ENCODE measurements around the gene MS4A15.
A peak's percentile ranks its signal among the peaks of the same experiment; 100 is the strongest.

MS4A15 gene

DNA sequence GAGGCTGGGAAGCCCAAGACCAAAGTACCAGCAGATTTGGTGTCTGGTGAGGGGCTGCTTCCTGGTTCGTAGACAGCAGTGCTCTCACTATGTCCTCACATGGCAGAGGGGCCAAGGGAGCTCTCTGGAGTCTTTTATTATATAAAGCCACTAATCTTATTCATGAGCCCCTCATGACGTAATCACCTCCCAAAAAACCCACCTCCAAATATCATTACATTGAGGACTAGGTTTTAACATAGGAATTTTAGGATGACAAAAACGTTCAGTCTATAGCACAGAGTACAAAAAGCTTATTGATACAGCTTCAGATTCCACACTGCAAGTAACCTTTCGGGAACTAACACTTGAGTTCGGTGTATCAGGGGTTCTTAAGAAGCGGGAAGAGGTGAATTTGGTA, 36.2 kb upstream of the MS4A15 start:
- Histone ChIP-seq H4K8ac (ENCODE audit: low read depth, low read length) (no peak overlapping the region), H3K4me1 (ENCODE audit: control insufficient read depth in 2 of 2, insufficient read depth in 1 of 2, low read depth in 1 of 2, low read length in 2 of 2) (no peaks in the 10 kb centered on the region), H2BK120ac (ENCODE audit: low read depth, low read length) (no peak overlapping the region), H4K91ac (ENCODE audit: low read depth, low read length, poor library complexity) (no peak overlapping the region), H3K27me3 (ENCODE audit: control insufficient read depth in 3 of 3, insufficient read depth in 3 of 3, low read depth in 1 of 3, low read length in 3 of 3) (peaks cover 0 to 7% (median 0%) of the 10 kb centered on the region in 3 experiments), H3K4me3 (ENCODE audit: low read length in 2 of 2) (no peak overlapping the region), H2BK15ac (ENCODE audit: low read length) (no peak overlapping the region), H3K4me2 (ENCODE audit: insufficient read depth, low read length, poor library complexity, severe bottlenecking) (no peak overlapping the region), H2BK5ac (ENCODE audit: low read length) (no peak overlapping the region), H2AK5ac (ENCODE audit: low read depth, low read length) (no peak overlapping the region), H3K23ac (ENCODE audit: low read depth, low read length, poor library complexity) (no peak overlapping the region), H3K27ac (replicated peaks; ENCODE audit: low read length) (no peak overlapping the region), H3K79me1 (ENCODE audit: low read depth, low read length) (no peaks in the 10 kb centered on the region), H3K9ac (ENCODE audit: low read depth, low read length, poor library complexity) (no peak overlapping the region), H3K18ac (ENCODE audit: low read length) (no peak overlapping the region), H3K9me3 (replicated peaks in 1 of 2; ENCODE audit: control insufficient read depth in 2 of 2, insufficient read depth in 1 of 2, low read depth in 1 of 2, low read length in 2 of 2) (peaks cover 0 to 5% of the 10 kb centered on the region in 2 donors), H3K4ac (ENCODE audit: low read length) (no peak overlapping the region), H2BK12ac (ENCODE audit: low read length) (no peak overlapping the region), H3K14ac (ENCODE audit: low read length) (no peak overlapping the region), H2AFZ (ENCODE audit: low read length) (no peak overlapping the region), H3K36me3 (replicated peaks in 1 of 2; ENCODE audit: control insufficient read depth in 2 of 2, insufficient read depth in 2 of 2, low read length in 2 of 2) (no peaks in the 10 kb centered on the region)
- WGBS, 2 donors (ENCODE audit: extremely low coverage in 2 of 2, insufficient read length in 2 of 2, insufficient replicate concordance in 1 of 2) = 100% methylated on average over 1 of the region's 6 CpGs; no CpG with 5 or more reads in 1 of the 2 donors
- DNase-seq (ENCODE audit: low spot score) = no peak

DNA sequence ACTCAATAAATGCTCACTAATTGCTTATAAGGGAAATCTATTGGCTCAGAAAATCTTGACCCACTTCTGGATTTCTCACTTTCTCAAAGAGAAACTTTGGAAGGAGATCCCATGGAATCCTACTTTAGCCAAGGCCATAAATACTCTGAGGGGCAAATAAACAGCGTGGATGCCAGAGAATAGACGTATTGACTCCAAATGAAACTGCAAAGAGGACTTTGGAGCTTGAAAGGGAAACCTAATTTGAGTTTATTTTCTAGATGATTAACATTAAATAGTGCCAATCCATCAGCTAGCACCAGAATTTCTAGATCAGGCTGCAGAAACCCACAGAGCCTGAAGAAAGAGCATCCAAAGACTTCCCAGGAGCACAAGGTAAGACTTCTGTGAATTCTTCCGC, 32.2 kb upstream of the MS4A15 start, which contains the start of gene MS4A18:
MS4A18 (plus strand) TSS at position 301 of the 400 bp plus-strand sequence.
- no peak within 1 kb of the TSS for H3K4me3 ChIP-seq (ENCODE audit: low read length in 2 of 2)

DNA sequence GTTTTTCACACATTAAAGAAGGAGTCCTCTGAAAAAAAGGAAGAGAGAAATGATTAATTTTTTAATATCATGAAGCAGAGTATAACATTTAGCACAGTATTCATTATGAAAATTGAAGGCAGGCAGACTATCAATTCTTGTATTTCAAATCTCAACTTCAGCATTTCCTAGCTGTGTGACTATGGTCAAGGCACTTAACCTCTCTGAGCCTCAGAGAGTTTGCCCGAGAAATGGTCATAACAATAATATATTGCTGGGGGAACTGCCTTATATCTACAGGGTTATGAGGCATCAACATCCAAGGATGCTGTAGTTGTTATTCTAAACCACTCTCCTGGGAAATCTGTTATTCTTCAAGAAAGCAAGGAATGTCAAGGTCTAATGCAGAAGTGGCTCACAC, 31.1 kb upstream of the MS4A15 start:
- Histone ChIP-seq H3K9me3 (replicated peaks in 1 of 2; ENCODE audit: control insufficient read depth in 2 of 2, insufficient read depth in 1 of 2, low read depth in 1 of 2, low read length in 2 of 2) (no peaks in the 10 kb centered on the region), H2BK5ac (ENCODE audit: low read length) (no peak overlapping the region), H2AFZ (ENCODE audit: low read length) (no peak overlapping the region), H2BK12ac (ENCODE audit: low read length) (no peak overlapping the region), H3K4me2 (ENCODE audit: insufficient read depth, low read length, poor library complexity, severe bottlenecking) (no peak overlapping the region), H3K79me1 (ENCODE audit: low read depth, low read length) (no peaks in the 10 kb centered on the region), H3K4ac (ENCODE audit: low read length) (no peak overlapping the region), H4K91ac (ENCODE audit: low read depth, low read length, poor library complexity) (no peak overlapping the region), H4K8ac (ENCODE audit: low read depth, low read length) (no peak overlapping the region), H3K27ac (replicated peaks; ENCODE audit: low read length) (no peak overlapping the region), H3K4me3 (ENCODE audit: low read length in 2 of 2) (no peak overlapping the region), H3K4me1 (ENCODE audit: control insufficient read depth in 2 of 2, insufficient read depth in 1 of 2, low read depth in 1 of 2, low read length in 2 of 2) (no peaks in the 10 kb centered on the region), H2BK15ac (ENCODE audit: low read length) (no peak overlapping the region), H2AK5ac (ENCODE audit: low read depth, low read length) (no peak overlapping the region), H3K18ac (ENCODE audit: low read length) (no peak overlapping the region), H3K23ac (ENCODE audit: low read depth, low read length, poor library complexity) (no peak overlapping the region), H3K9ac (ENCODE audit: low read depth, low read length, poor library complexity) (no peak overlapping the region), H3K36me3 (replicated peaks in 1 of 2; ENCODE audit: control insufficient read depth in 2 of 2, insufficient read depth in 2 of 2, low read length in 2 of 2) (no peaks in the 10 kb centered on the region), H3K27me3 (ENCODE audit: control insufficient read depth in 3 of 3, insufficient read depth in 3 of 3, low read depth in 1 of 3, low read length in 3 of 3) (peaks cover 0 to 4% (median 0%) of the 10 kb centered on the region in 3 experiments), H3K14ac (ENCODE audit: low read length) (no peak overlapping the region), H2BK120ac (ENCODE audit: low read depth, low read length) (no peak overlapping the region)
- DNase-seq (ENCODE audit: low spot score) = no peak
- WGBS, 2 donors (ENCODE audit: extremely low coverage in 2 of 2, insufficient read length in 2 of 2, insufficient replicate concordance in 1 of 2) = no CpG with 5 or more reads among the region's 1 CpG

More for the DNA sequence above, 32.2 kb upstream of the MS4A15 start, which contains the start of gene MS4A18:
- H3K27ac ChIP-seq (replicated peaks; ENCODE audit: low read length) = no peak within 1 kb of the TSS
- H3K4ac ChIP-seq (ENCODE audit: low read length) = no peak within 1 kb of the TSS
- no peaks in the 10 kb centered on the region for H3K79me1 ChIP-seq (ENCODE audit: low read depth, low read length)
- H4K91ac ChIP-seq (ENCODE audit: low read depth, low read length, poor library complexity) = no peak within 1 kb of the TSS
- H3K23ac ChIP-seq (ENCODE audit: low read depth, low read length, poor library complexity) = no peak within 1 kb of the TSS
- no peak within 1 kb of the TSS for H3K14ac ChIP-seq (ENCODE audit: low read length)
- H3K4me1 ChIP-seq (ENCODE audit: control insufficient read depth in 2 of 2, insufficient read depth in 1 of 2, low read depth in 1 of 2, low read length in 2 of 2) = no peaks in the 10 kb centered on the region
- H3K18ac ChIP-seq (ENCODE audit: low read length) = peak within 1 kb of the TSS; percentile 9
- H2BK15ac ChIP-seq (ENCODE audit: low read length) = no peak within 1 kb of the TSS
- H2BK12ac ChIP-seq (ENCODE audit: low read length) = no peak within 1 kb of the TSS
- H3K9ac ChIP-seq (ENCODE audit: low read depth, low read length, poor library complexity) = no peak within 1 kb of the TSS
- no CpG with 5 or more reads among the region's 3 CpGs for WGBS, 2 donors (ENCODE audit: extremely low coverage in 2 of 2, insufficient read length in 2 of 2, insufficient replicate concordance in 1 of 2)
- no peak within 1 kb of the TSS for H2BK5ac ChIP-seq (ENCODE audit: low read length)
- no peak within 1 kb of the TSS for H4K8ac ChIP-seq (ENCODE audit: low read depth, low read length)
- H3K4me2 ChIP-seq (ENCODE audit: insufficient read depth, low read length, poor library complexity, severe bottlenecking) = no peak within 1 kb of the TSS
- H2AFZ ChIP-seq (ENCODE audit: low read length) = no peak within 1 kb of the TSS
- DNase-seq (ENCODE audit: low spot score) = no peak
- no peak within 1 kb of the TSS for H2BK120ac ChIP-seq (ENCODE audit: low read depth, low read length)
- peaks cover 0 to 4% (median 0%) of the 10 kb centered on the region in 3 experiments for H3K27me3 ChIP-seq (ENCODE audit: control insufficient read depth in 3 of 3, insufficient read depth in 3 of 3, low read depth in 1 of 3, low read length in 3 of 3)
- no peaks in the 10 kb centered on the region for H3K36me3 ChIP-seq (replicated peaks in 1 of 2; ENCODE audit: control insufficient read depth in 2 of 2, insufficient read depth in 2 of 2, low read length in 2 of 2)
- no peak within 1 kb of the TSS for H2AK5ac ChIP-seq (ENCODE audit: low read depth, low read length)
- H3K9me3 ChIP-seq (replicated peaks in 1 of 2; ENCODE audit: control insufficient read depth in 2 of 2, insufficient read depth in 1 of 2, low read depth in 1 of 2, low read length in 2 of 2) = no peaks in the 10 kb centered on the region

DNA sequence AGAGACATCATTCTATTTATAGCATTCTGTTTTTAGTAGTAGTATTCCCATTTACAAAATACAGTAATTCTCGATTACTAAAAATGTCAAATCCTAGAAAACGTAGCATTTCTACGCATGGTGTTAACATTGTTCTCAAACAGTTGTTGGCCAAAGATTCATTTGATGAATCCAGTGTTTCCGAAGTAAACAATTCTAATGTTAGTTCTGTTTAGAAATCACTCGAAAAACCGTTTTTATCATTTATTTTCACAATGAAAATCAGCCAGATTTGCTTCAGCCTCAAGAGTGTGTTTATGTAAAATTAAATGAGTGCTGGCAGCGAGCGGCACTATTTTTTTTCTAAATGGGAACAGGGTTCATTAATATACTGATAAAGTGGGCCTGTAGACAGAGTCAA, 25.1 kb upstream of the MS4A15 start:
- no peaks in the 10 kb centered on the region for H3K79me1 ChIP-seq (ENCODE audit: low read depth, low read length)

More for the DNA sequence above, 25.1 kb upstream of the MS4A15 start:
- no CpG with 5 or more reads among the region's 8 CpGs for WGBS, 2 donors (ENCODE audit: extremely low coverage in 2 of 2, insufficient read length in 2 of 2, insufficient replicate concordance in 1 of 2)
- no peak overlapping the region for H3K23ac ChIP-seq (ENCODE audit: low read depth, low read length, poor library complexity)
- H4K8ac ChIP-seq (ENCODE audit: low read depth, low read length) = no peak overlapping the region
- no peak for DNase-seq (ENCODE audit: low spot score)
- no peak overlapping the region for H3K4ac ChIP-seq (ENCODE audit: low read length)
- H3K27ac ChIP-seq (replicated peaks; ENCODE audit: low read length) = no peak overlapping the region
- H2BK5ac ChIP-seq (ENCODE audit: low read length) = no peak overlapping the region
- H2BK12ac ChIP-seq (ENCODE audit: low read length) = no peak overlapping the region
- no peak overlapping the region for H2BK120ac ChIP-seq (ENCODE audit: low read depth, low read length)
- no peak overlapping the region for H3K4me3 ChIP-seq (ENCODE audit: low read length in 2 of 2)
- H3K9ac ChIP-seq (ENCODE audit: low read depth, low read length, poor library complexity) = no peak overlapping the region
- H2BK15ac ChIP-seq (ENCODE audit: low read length) = no peak overlapping the region
- peaks cover 0 to 3% of the 10 kb centered on the region in 2 donors for H3K9me3 ChIP-seq (replicated peaks in 1 of 2; ENCODE audit: control insufficient read depth in 2 of 2, insufficient read depth in 1 of 2, low read depth in 1 of 2, low read length in 2 of 2)
- H3K27me3 ChIP-seq (ENCODE audit: control insufficient read depth in 3 of 3, insufficient read depth in 3 of 3, low read depth in 1 of 3, low read length in 3 of 3) = peaks cover 0 to 12% (median 0%) of the 10 kb centered on the region in 3 experiments
- no peak overlapping the region for H4K91ac ChIP-seq (ENCODE audit: low read depth, low read length, poor library complexity)
- no peak overlapping the region for H2AK5ac ChIP-seq (ENCODE audit: low read depth, low read length)
- no peaks in the 10 kb centered on the region for H3K4me1 ChIP-seq (ENCODE audit: control insufficient read depth in 2 of 2, insufficient read depth in 1 of 2, low read depth in 1 of 2, low read length in 2 of 2)
- no peak overlapping the region for H3K14ac ChIP-seq (ENCODE audit: low read length)
- no peak overlapping the region for H3K4me2 ChIP-seq (ENCODE audit: insufficient read depth, low read length, poor library complexity, severe bottlenecking)
- H3K18ac ChIP-seq (ENCODE audit: low read length) = no peak overlapping the region
- H3K36me3 ChIP-seq (replicated peaks in 1 of 2; ENCODE audit: control insufficient read depth in 2 of 2, insufficient read depth in 2 of 2, low read length in 2 of 2) = no peaks in the 10 kb centered on the region
- H2AFZ ChIP-seq (ENCODE audit: low read length) = no peak overlapping the region

Data from neuronal stem cell (in vitro differentiated cells).